ENCODE data around the gene NFATC3. TPM values are rescaled to one million over a fixed set of nuclear protein-coding genes. Genes with fewer than 3 reads are reported as not detected.

The NFATC3 gene
- total RNA-seq, 2 experiments from 2014 or later, result 146 to 159 TPM

DNA sequence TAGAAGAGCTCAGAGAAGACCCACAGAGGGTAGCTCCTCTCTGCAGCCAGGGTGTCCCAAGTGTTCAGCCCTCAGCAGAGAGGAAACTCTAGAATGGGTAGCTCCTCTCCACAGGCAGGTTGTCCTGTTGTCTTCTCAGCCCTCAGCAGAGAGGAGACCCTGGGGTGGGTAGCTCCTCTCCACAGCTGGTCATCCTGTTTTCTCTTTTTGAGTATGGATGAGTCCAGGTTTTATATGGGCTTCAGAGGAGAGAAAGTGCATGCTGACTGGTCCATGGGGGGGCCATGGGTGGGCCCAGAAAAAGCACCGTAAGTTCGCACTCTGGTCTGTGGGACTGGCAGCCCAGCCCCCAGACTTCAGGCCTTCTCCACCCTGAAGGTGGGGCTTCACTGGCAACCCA, 102.3 kb downstream of the NFATC3 start:
- CTCF ChIA-PET, result interaction anchor here (0.6 kb wide), 1 partner anchor 667 kb away, joined by 3 read pairs; no protein-coding TSS in a partner anchor
- peaks cover 58% of the 10 kb centered on the region for H3K36me3 Mint-ChIP-seq (ENCODE audit: low read depth)

DNA sequence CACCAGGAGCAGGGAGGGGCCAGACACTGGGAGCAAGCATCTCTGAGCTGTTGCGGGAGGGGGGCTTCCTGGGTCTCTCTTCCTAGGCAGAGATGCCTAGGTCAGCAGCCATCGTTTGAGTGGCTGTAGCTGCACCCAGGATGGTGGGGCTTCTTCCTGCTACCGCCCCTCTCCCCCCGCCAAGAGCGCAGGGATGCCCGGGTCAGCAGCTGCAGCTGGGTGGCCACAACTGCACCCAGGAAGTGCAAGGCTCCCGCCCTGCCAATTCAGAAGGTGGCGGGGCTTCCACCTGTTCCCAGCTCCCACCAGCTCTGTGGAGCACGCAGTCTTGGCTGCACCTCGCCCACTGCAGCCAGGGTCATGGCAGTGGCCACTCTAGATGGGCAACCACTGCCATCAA, 103.0 kb downstream of the NFATC3 start:
- Mint-ChIP-seq H3K27me3 (no peaks in the 10 kb centered on the region), H3K36me3 (ENCODE audit: low read depth) (peaks cover 58% of the 10 kb centered on the region)
- CTCF ChIA-PET, result interaction anchor here (0.6 to 0.7 kb wide), 2 partner anchors 13 to 67 kb away, joined by 3 to 5 read pairs; no protein-coding TSS in a partner anchor

More for the DNA sequence above, 102.3 kb downstream of the NFATC3 start:
- no peak for DNase-seq
- H3K27ac Mint-ChIP-seq, result no peak overlapping the region
- no peaks in the 10 kb centered on the region for H3K27me3 Mint-ChIP-seq
- POLR2A ChIA-PET, result no interaction called here
- H3K4me3 Mint-ChIP-seq, result no peak overlapping the region
- no peaks in the 10 kb centered on the region for H3K9me3 Mint-ChIP-seq
- no peaks in the 10 kb centered on the region for H3K4me1 Mint-ChIP-seq

DNA sequence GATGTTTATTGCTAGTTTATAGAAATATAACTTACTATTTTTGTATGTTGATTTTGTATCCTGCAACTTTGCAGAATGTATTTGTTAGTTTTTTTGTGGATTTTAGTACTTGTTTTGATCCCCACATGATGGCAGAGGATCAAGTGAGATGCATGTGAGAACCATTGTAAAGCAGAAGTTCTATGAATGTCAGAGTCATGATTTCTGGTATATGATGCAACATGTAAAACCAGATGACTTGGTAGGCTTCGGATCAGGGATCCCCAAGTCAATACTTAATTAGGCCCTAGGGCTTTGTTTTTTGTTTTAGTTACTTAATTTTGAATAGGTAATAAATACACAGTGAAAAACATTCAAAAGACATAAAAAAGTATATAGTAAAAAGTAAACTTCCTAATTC, 104.9 kb downstream of the NFATC3 start:
- CTCF ChIA-PET, result no interaction called here
- DNase-seq, result no peak
- Mint-ChIP-seq H3K9me3 (no peaks in the 10 kb centered on the region), H3K27me3 (no peaks in the 10 kb centered on the region), H3K27ac (no peak overlapping the region), H3K4me1 (no peaks in the 10 kb centered on the region), H3K36me3 (ENCODE audit: low read depth) (peaks cover 55% of the 10 kb centered on the region), H3K4me3 (no peak overlapping the region)
- POLR2A ChIA-PET, result interaction anchor here (0.6 kb wide), 1 partner anchor 121 kb away, joined by 3 read pairs; the partner anchor contains the start of genes PRMT7 and SLC7A6OS

More for the DNA sequence above, 103.0 kb downstream of the NFATC3 start:
- POLR2A ChIA-PET, result no interaction called here
- Mint-ChIP-seq H3K4me1 (no peaks in the 10 kb centered on the region), H3K9me3 (no peaks in the 10 kb centered on the region), H3K4me3 (no peak overlapping the region), H3K27ac (no peak overlapping the region)
- no peak for DNase-seq

DNA sequence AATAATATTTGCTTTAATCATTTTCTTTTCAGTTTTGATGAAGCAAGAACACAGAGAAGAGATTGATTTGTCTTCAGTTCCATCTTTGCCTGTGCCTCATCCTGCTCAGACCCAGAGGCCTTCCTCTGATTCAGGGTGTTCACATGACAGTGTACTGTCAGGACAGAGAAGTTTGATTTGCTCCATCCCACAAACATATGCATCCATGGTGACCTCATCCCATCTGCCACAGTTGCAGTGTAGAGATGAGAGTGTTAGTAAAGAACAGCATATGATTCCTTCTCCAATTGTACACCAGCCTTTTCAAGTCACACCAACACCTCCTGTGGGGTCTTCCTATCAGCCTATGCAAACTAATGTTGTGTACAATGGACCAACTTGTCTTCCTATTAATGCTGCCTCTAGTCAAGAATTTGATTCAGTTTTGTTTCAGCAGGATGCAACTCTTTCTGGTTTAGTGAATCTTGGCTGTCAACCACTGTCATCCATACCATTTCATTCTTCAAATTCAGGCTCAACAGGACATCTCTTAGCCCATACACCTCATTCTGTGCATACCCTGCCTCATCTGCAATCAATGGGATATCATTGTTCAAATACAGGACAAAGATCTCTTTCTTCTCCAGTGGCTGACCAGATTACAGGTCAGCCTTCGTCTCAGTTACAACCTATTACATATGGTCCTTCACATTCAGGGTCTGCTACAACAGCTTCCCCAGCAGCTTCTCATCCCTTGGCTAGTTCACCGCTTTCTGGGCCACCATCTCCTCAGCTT, 105.8 kb downstream of the NFATC3 start:
- CTCF ChIA-PET, result no interaction called here
- Mint-ChIP-seq H3K27me3 (no peaks in the 10 kb centered on the region), H3K36me3 (ENCODE audit: low read depth) (peaks cover 47% of the 10 kb centered on the region), H3K4me1 (no peaks in the 10 kb centered on the region), H3K9me3 (no peaks in the 10 kb centered on the region), H3K27ac (no peak overlapping the region), H3K4me3 (no peak overlapping the region)
- POLR2A ChIA-PET, result no interaction called here
- no peak for DNase-seq

DNA sequence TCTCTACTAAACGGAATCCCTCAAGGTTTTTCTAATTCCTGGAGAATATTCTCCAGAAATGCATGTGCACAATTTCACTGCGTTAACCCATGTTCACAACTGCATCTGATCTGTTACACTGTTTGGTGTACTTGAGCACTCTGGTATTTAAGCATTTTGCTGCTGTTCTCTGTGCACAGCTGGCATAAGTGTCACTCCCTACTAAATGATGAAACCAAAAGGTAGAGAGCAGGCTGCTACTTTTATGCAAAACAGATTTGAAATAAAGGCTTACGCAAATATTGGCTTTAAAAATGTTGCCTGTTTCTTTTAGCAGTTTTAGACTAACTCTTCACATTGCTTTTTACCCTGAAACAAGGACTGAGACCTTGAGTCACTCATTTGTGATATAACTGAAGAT, 109.1 kb downstream of the NFATC3 start:
- Mint-ChIP-seq H3K36me3 (ENCODE audit: low read depth) (peaks cover 31% of the 10 kb centered on the region), H3K4me3 (no peak overlapping the region), H3K4me1 (peaks cover 2% of the 10 kb centered on the region), H3K27ac (no peak overlapping the region), H3K9me3 (no peaks in the 10 kb centered on the region), H3K27me3 (no peaks in the 10 kb centered on the region)
- CTCF ChIA-PET, result interaction anchor here (0.8 to 1.4 kb wide), 3 partner anchors 18 to 40 kb away, joined by 3 read pairs; no protein-coding TSS in a partner anchor
- POLR2A ChIA-PET, result no interaction called here
- DNase-seq, result no peak

DNA sequence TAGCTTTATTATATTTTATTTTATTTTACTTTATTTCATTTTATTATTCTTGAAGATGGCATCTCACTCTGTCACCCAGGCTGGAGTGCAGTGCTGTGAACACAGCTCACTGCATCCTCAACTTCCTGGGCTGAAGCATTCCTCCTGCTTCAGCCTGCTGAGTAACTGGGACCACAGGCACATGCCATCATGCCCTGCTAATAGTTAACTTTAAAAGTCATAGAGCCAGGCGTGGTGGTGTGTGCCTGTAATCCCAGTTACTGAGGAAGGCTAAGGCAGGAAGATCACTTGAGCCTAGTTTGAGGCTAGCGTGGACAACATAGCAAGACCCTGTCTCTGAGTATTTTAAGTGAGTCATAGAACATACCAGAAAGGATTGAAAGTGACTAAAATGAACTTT, 112.1 kb downstream of the NFATC3 start:
- no peak overlapping the region for H3K27ac Mint-ChIP-seq
- no peak for DNase-seq
- H3K4me1 Mint-ChIP-seq, result peaks cover 6% of the 10 kb centered on the region
- POLR2A ChIA-PET, result no interaction called here
- no peaks in the 10 kb centered on the region for H3K27me3 Mint-ChIP-seq
- no peaks in the 10 kb centered on the region for H3K9me3 Mint-ChIP-seq
- H3K36me3 Mint-ChIP-seq (ENCODE audit: low read depth), result peaks cover 23% of the 10 kb centered on the region
- CTCF ChIA-PET, result interaction anchor here (1.0 kb wide), 1 partner anchor 12 kb away, joined by 4 read pairs; no protein-coding TSS in a partner anchor
- no peak overlapping the region for H3K4me3 Mint-ChIP-seq

DNA sequence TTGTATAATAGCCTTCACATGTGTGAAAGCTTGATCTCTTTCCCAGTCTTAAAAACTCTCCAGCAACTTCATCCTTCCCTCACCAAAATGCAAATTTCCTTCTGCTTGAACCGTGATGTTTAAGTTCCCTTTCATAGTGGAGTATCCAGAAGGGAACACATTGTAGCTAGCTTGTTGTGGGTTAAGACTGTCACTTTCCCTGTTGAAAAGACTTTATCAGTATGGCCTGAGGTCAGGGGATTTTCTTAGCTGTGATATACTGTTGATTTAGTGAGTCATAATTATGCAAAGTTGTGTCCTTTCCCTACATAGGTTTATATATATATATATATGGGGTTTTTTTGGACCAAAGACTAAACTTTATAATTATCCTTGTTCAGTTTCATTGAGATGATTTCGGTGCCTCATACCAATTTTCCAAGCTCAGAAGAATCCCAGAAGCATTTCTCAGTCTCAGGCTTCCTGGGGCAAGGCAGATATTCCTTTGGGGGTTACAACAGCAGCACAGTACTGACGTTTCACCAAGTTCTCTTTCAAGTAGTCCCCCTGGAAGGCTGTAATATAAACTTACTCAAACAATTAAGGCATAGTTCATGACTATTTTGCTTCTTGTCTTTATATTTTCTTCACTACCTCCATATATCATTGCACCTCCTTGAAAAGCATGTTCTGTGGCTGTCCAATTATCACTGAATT, 115.1 kb downstream of the NFATC3 start:
- peaks cover 15% of the 10 kb centered on the region for H3K36me3 Mint-ChIP-seq (ENCODE audit: low read depth)
- DNase-seq, result no peak
- no peak overlapping the region for H3K4me3 Mint-ChIP-seq
- ChIA-PET POLR2A (no interaction called here), CTCF (interaction anchor here (1.6 to 1.8 kb wide), 2 partner anchors 11 to 61 kb away, joined by 4 to 7 read pairs; no protein-coding TSS in a partner anchor)
- H3K27ac Mint-ChIP-seq, result no peak overlapping the region
- H3K9me3 Mint-ChIP-seq, result no peaks in the 10 kb centered on the region
- H3K4me1 Mint-ChIP-seq, result peaks cover 6% of the 10 kb centered on the region
- H3K27me3 Mint-ChIP-seq, result no peaks in the 10 kb centered on the region

DNA sequence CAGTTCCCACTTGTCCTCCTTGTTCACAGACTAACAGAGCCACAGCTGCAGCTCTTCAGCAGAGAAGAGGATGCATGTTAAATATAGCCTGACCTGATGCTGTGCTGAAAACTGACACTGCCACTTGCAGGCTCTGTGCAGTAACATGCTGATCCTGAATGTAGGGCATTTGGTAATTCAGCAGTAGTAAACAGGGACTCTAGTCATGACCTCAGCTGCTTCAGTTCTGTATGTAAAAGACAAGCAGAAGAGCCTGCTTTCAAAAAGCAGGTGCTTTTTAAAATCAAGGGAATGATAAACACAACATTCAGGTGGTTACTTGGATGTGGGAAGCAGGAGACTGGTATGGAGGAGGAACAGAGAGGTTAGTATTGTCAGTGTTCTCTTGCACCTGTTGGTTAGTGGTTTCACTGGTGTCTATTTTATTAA, 116.9 kb downstream of the NFATC3 start:
- no peaks in the 10 kb centered on the region for H3K9me3 Mint-ChIP-seq
- peaks cover 20% of the 10 kb centered on the region for H3K36me3 Mint-ChIP-seq (ENCODE audit: low read depth)
- DNase-seq, result no peak
- H3K27me3 Mint-ChIP-seq, result no peaks in the 10 kb centered on the region
- CTCF ChIA-PET, result interaction anchor here (1.0 kb wide), 1 partner anchor 19 kb away, joined by 3 read pairs; no protein-coding TSS in a partner anchor
- peaks cover 6% of the 10 kb centered on the region for H3K4me1 Mint-ChIP-seq
- H3K27ac Mint-ChIP-seq, result no peak overlapping the region
- POLR2A ChIA-PET, result no interaction called here
- no peak overlapping the region for H3K4me3 Mint-ChIP-seq

DNA sequence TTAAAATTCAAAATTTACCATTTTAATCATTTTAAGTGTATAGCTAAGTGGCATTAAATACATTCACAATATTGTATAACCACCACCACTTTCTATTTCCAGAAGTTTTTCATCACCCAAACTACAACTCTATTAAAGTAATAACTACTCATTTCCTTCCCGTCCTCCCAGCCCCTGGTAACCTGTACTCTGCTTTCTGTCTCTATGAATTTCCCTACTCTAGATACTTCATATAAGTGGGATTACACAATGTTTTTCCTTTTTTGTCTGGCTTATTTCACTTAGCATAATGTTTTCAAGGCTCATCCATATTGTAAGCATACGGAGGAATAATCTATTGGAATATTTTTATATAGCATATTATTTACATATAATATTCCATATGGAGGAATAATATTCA, 121.1 kb downstream of the NFATC3 start:
- Mint-ChIP-seq H3K36me3 (ENCODE audit: low read depth) (peaks cover 42% of the 10 kb centered on the region), H3K27me3 (no peaks in the 10 kb centered on the region), H3K9me3 (no peaks in the 10 kb centered on the region), H3K27ac (no peak overlapping the region), H3K4me1 (peaks cover 24% of the 10 kb centered on the region), H3K4me3 (no peak overlapping the region)
- ChIA-PET CTCF (interaction anchor here (0.5 to 1.0 kb wide), 2 partner anchors 10 to 57 kb away, joined by 3 read pairs; no protein-coding TSS in a partner anchor), POLR2A (no interaction called here)
- no peak for DNase-seq

DNA sequence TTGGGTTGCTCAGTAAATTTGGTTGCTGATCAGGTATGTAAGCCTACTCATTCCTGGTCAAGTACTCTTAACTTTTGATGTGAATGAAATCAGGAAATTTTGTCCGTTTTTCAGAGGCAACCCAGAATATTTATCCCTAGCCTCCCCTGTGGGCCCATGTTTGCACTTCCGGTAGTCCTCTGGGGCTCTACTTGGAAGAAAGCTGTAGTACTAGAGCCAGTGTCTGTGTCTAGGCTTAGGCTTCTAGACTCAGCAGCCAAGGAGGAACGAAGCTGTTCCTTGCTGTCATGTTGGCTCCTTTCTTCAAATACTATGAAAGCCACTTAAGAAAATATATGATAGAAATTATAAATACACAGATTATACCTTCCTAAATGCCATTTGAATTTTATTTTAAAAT, 129.6 kb downstream of the NFATC3 start:
- Mint-ChIP-seq H3K27me3 (no peaks in the 10 kb centered on the region), H3K9me3 (no peaks in the 10 kb centered on the region), H3K4me1 (peaks cover 34% of the 10 kb centered on the region), H3K27ac (peak overlapping the region; percentile 72), H3K4me3 (no peak overlapping the region), H3K36me3 (ENCODE audit: low read depth) (peaks cover 45% of the 10 kb centered on the region)
- DNase-seq, result no peak
- ChIA-PET POLR2A (interaction anchor here (0.6 kb wide), 1 partner anchor 120 kb away, joined by 9 read pairs; no protein-coding TSS in a partner anchor), CTCF (interaction anchor here (1.0 to 1.3 kb wide), 3 partner anchors 9 to 15 kb away, joined by 3 to 5 read pairs (median 4); no protein-coding TSS in a partner anchor)

DNA sequence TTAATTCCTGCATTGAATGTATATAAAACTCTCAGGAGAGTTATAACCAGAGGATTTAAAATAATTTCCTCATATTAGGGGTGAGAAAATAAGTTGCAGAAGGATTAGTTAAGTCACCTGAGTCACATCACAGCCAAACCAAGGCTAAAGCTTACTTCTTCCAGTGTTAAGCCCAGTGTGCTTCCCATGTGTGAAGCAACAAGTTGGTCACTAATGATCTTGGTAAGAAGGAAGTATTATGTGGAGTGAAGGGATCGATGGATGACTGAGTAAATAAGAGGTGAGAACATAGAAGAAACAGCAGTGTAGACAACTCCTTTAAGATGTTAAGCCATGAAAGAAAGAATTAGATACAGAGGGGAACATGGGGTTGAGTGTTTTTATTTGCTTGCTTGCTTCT, 130.1 kb downstream of the NFATC3 start:
- no peak for DNase-seq
- peak overlapping the region; percentile 26 for H3K27ac Mint-ChIP-seq
- POLR2A ChIA-PET, result no interaction called here
- peaks cover 30% of the 10 kb centered on the region for H3K4me1 Mint-ChIP-seq
- no peaks in the 10 kb centered on the region for H3K27me3 Mint-ChIP-seq
- CTCF ChIA-PET, result interaction anchor here (1.0 kb wide), 1 partner anchor 9 kb away, joined by 5 read pairs; no protein-coding TSS in a partner anchor
- H3K36me3 Mint-ChIP-seq (ENCODE audit: low read depth), result peaks cover 46% of the 10 kb centered on the region
- H3K4me3 Mint-ChIP-seq, result no peak overlapping the region
- no peaks in the 10 kb centered on the region for H3K9me3 Mint-ChIP-seq

DNA sequence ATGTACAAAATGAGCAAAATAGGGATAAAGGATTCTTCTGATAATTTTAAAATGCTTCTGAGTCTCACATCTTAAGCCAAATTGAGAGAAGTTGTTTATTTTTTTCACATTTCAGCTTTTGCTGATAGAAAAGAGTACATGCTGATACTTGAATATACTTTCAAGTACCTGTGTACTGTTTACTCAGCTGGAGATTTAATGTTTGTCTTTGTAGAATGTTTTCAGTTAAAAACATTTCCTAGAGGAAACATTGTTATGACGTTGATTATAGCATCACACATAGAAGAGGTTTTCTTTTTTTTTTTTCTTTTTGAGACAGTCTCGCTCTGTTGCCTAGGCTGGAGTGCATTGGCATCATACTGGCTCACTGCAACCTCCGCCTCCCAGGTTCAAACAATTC, 131.1 kb downstream of the NFATC3 start:
- CTCF ChIA-PET, result interaction anchor here (0.5 to 0.8 kb wide), 2 partner anchors 36 to 1176 kb away, joined by 3 read pairs; no protein-coding TSS in a partner anchor
- peaks cover 41% of the 10 kb centered on the region for H3K36me3 Mint-ChIP-seq (ENCODE audit: low read depth)

DNA sequence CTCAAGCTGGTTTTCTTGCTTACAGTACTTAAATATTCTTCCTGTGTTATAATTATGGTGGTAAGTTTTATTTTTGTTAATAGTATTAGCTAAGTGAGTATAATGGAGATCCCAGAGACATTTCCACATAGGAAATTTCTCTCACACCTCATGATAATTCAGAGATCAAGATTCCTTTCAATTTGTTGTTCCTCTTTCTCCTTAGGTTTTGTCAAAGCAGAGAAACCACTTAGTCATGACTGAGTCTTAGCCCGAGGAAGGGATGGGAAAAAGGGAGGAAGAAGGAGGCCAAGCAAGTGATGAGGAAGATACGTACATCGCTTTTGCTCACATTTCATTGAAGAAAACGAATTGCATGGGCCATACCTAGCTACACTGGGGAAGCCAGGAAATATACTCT, 132.3 kb downstream of the NFATC3 start:
- no peak overlapping the region for H3K4me3 Mint-ChIP-seq
- DNase-seq, result no peak
- H3K36me3 Mint-ChIP-seq (ENCODE audit: low read depth), result peaks cover 39% of the 10 kb centered on the region
- POLR2A ChIA-PET, result no interaction called here
- peaks cover 9% of the 10 kb centered on the region for H3K4me1 Mint-ChIP-seq
- no peak overlapping the region for H3K27ac Mint-ChIP-seq
- no peaks in the 10 kb centered on the region for H3K9me3 Mint-ChIP-seq
- CTCF ChIA-PET, result interaction anchor here (0.6 to 1.3 kb wide), 3 partner anchors 11 to 272 kb away, joined by 3 to 4 read pairs (median 4); no protein-coding TSS in a partner anchor
- no peaks in the 10 kb centered on the region for H3K27me3 Mint-ChIP-seq

More for the DNA sequence above, 131.1 kb downstream of the NFATC3 start:
- POLR2A ChIA-PET, result no interaction called here
- H3K4me3 Mint-ChIP-seq, result no peak overlapping the region
- peaks cover 22% of the 10 kb centered on the region for H3K4me1 Mint-ChIP-seq
- DNase-seq, result no peak
- no peak overlapping the region for H3K27ac Mint-ChIP-seq
- no peaks in the 10 kb centered on the region for H3K9me3 Mint-ChIP-seq
- H3K27me3 Mint-ChIP-seq, result no peaks in the 10 kb centered on the region

All from activated CD4-positive, alpha-beta T cell treated with anti-CD3 and anti-CD28 coated beads, Interleukin-2, amount 10 ng/mL, durations not matched to agents 7 days and 5 days (primary cell).